Fibroblast of gingiva (primary cell): ENCODE measurements around the gene MMADHC.
A peak's percentile ranks its signal among the peaks of the same experiment; 100 is the strongest.

Experiments
- DNase-seq: peaks from one replicate; pipeline ENCODE4 v3.0.0-alpha.2; 2011; ENCODE audit warnings: low read depth

The MMADHC gene

DNA sequence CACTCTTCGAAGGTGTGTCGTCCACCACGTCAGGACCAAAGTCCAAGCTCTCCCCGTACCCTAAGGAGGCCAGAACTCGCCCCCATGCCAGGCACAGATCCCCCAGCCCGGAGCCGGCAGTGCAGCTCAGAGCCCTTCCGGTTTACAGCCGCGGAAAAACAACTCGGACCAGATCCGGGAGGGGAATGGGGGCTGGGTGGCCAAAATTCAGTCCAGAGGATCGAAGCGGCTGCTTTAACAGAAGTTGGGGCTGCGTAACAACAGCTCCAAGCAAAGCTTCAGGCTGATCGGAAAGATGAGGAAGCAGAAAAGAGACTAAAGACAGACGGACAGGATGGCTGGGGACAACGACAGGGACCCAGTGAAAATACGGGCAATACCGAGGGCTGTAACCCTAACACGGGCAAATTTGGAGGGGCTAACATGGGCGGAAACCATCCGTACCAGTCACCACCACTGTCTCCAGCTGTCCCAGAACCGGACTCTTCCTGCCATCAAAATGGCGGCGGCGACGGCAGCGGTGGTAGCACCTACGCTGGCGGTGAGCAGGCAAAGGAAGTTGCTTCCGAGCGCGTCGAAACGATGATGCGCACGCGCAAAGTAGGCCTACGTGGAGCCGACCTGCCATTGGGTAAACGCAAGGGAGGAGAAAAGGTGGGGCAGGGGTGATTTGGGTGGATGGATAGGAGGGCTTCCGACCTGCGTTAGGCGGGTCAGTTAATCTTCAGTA lies at the start of gene MMADHC:
TSS of gene MMADHC (minus strand) at position 556 of the 730 bp plus-strand sequence. CDS start 678 bp downstream, outside the sequence.
- peak; percentile 97 for DNase-seq

DNA sequence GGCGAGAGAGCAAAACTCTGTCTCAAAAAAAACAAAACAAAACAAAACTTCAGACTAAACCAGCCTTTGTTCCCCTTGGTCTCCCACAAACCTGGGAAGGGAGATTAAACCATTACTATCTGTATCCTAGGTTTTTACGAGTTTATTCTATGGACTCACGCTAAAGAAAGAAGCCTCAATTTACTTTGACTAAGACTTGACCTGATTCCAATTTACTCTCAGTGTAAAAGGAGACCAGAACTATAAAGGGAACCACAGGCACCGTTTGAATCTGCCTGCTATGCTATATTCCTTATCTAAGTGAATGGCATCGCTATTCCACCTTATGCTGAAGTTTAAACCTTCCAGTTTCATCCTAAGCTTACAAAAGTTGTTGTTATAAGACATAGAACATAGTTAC lies 46.5 kb upstream of the MMADHC start:
- no peak for DNase-seq

DNA sequence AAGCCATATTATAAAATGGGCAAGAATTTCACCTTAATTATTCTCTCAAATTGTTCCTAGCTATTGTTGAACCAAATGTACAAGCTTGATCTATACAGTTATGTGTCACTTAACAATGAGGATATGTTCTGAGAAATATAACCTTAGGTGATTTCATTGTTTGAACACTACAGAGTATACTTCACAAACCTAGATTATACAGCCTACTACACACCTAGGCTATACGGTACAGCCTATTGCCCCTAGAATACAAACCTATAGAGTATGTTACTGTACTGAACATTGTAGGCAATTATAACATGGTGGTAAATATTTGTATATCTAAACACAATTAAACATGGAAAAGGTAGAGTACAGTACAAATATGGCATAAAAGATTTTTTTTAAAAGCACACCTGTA lies 42.9 kb upstream of the MMADHC start:
- DNase-seq: no peak

DNA sequence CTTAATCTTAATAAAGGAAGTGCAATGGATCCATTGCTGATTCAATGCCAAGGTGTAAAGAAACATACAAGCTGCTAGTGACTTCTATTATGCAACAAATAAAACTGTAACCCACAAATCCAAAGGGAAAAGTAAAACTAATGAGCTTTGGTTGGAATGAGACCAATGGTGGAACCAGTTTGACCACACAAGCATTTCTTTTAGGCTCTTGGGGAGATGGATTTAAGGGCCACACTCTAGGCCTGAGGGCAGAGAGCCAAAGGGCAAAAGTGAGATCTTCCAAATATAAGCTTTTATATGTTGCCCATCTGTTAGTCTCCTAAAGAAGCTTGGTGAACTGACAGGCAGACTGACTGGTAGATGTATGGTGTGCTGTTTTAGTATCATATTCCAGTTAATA lies 41.5 kb upstream of the MMADHC start:
- no peak for DNase-seq

DNA sequence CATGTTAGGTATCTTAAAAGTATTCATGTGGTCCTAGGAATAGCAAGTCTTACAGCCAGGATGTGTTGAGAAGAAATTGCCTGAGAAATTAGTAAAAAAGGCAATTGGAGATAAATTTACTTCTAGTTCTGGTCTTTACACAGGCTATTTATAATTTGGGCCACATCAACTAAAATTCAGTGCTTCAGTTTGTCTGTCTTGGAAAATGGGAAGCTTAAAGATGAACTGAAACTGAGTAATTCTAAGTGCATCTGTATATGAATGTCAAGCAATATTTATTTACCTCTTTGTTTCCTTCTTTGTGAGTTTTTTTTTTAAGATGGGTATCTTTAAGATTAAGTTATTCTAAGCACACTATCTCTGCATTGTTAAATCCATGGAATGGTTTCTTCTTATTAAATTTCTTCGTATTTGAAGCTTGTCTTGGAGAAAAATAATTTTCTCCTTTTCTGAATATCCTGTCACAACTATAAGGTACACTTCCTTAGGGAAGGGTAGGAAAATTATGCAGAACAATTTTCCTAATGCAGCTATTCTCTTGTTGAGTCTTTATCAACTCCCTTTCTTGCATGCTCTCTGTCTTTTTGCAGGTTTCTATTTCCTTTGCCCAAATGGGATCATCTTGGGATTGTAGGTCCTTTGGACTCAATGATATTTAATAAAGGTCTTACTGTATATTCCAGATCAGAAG lies 39.7 kb upstream of the MMADHC start:
- DNase-seq: no peak

DNA sequence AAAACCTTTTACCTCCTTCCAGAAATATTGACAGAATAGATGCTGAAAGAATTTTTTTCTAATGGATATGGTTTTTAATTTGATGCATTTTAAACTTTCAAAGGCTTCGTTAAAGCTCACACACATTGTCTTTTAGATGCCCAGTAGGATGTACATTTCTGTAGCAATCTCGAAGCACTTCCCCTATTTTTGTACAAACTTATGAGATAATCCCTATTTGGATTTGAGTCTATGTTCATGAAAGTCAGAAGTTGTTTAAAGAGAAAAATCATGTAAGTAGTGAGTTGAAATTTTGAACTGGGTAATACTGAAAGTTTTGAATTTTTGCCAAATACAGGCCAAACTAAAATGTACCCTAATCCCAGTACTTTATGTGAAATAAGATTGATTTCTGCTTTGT lies 38.1 kb upstream of the MMADHC start:
- no peak for DNase-seq

- DNase-seq: no peak
Measured at GRCh38 chr2:149625271-149625670, 37.7 kb upstream of the MMADHC start.

DNA sequence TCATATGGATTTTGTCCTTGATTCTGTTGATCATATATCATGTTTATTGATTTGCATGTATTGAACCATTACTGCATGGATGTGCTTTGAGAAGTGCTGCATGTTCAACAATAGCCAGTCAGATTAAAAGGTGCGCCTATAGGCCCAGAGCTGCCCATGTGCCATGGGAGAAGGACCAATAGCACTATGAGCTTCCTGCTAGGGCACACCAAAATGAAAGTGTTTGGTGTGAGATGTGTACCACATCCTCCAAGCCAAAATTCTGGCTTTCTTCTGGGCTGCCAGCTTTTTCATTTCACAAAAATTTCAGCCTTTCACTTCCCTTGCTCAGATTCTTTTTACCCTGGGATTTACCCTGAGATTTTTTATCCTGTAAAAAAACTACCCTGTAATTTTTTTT lies 34.8 kb upstream of the MMADHC start:
- no peak for DNase-seq

DNA sequence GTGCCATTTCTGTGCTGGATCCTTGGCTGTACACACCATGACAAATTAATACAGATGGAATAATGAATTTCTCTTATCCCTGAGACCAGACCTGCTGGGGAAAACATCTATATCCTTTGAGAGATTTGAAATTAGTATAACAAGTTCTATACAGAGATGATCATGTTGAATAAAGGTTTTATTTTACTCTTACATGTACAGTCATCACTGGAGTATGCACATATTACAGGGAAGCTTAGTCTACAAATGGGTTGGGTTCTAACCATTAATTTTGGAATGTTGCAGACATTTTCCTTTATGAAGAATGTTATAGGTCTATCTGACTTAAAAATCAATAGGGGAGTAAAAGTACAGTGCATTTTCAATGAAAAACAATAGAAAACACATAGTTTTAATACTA lies 29.9 kb upstream of the MMADHC start:
- DNase-seq: no peak

GRCh38 chr2:149616681-149617456 lies 29.3 kb upstream of the MMADHC start:
- DNase-seq: peak; percentile 67

DNA sequence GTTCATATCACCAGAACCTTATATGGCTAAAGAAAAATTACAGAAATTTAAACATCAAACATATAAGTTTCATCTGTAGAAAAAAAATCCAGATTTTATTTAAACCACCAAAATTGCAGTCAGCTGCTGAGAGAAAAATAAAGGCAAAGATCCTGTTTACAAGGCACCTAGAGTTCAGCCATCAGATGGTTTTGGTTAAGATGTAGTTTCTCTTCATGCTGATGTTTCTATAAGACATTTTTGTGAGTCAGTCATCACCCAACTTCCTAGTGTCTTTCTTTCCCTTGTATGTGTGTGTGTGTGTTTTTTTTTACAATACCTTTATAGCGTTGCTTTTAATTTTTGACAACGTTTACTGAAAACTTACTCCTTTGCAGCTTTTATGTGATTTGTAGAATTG lies 26.1 kb upstream of the MMADHC start:
- DNase-seq: peak; percentile 83

- DNase-seq: peak; percentile 63
Measured at GRCh38 chr2:149612122-149612521, 24.5 kb upstream of the MMADHC start.

- DNase-seq: peak; percentile 27
Measured at GRCh38 chr2:149611100-149611820, 23.7 kb upstream of the MMADHC start.

- DNase-seq: no peak
Measured at GRCh38 chr2:149606251-149606811, 18.8 kb upstream of the MMADHC start.

- no peak for DNase-seq
Measured at GRCh38 chr2:149603248-149603647, 15.7 kb upstream of the MMADHC start.

DNA sequence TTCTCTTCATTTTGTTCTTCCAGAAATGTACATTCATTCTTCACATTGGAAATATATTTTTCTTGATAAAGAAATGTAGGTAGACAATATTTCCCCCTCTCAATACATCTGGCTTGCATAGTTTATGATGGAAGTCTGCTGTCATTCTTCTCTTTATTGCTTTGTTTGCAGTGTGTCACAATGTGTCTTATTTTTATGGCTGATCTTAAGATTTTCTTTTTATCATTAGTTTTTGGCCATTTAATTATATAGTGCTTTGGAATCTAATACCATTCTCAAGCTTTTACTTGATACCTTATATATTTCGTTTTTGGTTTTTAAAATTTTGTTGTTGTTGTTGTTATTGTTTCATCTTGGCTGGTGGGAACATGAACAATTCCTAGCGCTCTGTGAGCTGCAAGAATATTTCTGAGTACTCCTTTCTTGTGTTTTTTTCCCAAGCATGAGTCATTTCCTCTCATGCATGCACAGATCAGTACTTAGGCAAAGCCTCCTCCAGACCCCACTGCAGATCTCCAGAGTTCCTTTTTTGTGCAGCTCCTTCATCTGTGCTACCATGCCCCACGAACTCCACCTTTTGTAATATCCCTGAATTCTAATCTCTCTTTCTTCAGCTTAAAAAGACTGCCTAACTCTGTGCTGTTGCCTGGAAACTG lies 13.7 kb upstream of the MMADHC start:
- DNase-seq: no peak

DNA sequence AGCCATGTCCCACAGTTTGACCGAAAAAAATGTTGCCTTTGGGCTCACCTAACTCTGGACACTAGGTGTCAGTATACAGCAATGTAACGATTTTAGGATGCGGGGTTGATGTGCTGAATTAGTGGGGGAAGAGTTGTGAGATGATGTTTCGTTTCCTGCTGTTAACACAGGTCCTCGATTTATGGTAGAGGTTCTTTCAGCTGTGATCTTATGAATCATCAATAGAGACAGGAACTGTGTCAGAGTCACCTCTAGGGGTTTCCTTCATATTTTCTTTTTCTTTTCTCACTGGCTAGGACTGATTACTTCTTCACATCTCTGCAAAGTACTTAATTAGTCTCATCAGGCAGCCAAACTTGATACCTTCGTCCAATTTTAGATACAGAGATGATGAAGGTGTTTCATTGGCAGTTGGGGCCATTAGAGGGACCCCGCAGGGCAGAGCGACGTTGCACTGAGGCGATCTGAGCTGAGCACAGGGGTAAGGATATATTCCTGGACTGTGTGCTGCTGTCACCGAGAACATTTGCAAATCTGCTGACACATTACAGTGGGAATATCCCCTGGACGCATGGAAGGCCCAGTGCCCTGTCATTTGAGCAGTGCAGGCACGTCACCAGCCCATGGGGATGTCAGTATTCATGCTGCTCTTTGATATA lies 10.2 kb upstream of the MMADHC start:
- DNase-seq: peak; percentile 83

GRCh38 chr2:149597050-149597667 lies 9.6 kb upstream of the MMADHC start:
- DNase-seq: no peak

- DNase-seq: no peak
Measured at GRCh38 chr2:149596471-149596870, 8.9 kb upstream of the MMADHC start.
